GM06990 (cell line): ENCODE results near the gene CCDC188.

ENCODE experiments used
- DNase-seq: peaks from one replicate; pipeline ENCODE4 v3.0.0-alpha.2; 2011; ENCODE audit not compliant: insufficient read length; ENCODE audit errors: extremely low read depth
- H3K27me3 ChIP-seq: replicated peaks from 2 replicates; pipeline ENCODE4 v1.6.0; 2011; ENCODE audit warnings: low read length; ENCODE audit not compliant: control insufficient read depth, insufficient read depth
- H3K36me3 ChIP-seq: 2 replicates; pipeline ENCODE4 v1.5.1; 2011; ENCODE audit warnings: low read length; ENCODE audit not compliant: control insufficient read depth, insufficient read depth
- H3K4me3 ChIP-seq: replicated peaks from 2 replicates; pipeline ENCODE4 v1.5.1; 2011; ENCODE audit warnings: low read depth, mild to moderate bottlenecking, control low read depth, low read length
- TF ChIP-seq, protein P1 (sequence below): IDR thresholded peaks from 2 replicates; pipeline ENCODE4 v1.5.1; 2011; ENCODE audit warnings: low read length, control low read depth, mild to moderate bottlenecking, inconsistent platforms; ENCODE audit not compliant: insufficient read depth, poor library complexity, severe bottlenecking

Gene CCDC188

DNA sequence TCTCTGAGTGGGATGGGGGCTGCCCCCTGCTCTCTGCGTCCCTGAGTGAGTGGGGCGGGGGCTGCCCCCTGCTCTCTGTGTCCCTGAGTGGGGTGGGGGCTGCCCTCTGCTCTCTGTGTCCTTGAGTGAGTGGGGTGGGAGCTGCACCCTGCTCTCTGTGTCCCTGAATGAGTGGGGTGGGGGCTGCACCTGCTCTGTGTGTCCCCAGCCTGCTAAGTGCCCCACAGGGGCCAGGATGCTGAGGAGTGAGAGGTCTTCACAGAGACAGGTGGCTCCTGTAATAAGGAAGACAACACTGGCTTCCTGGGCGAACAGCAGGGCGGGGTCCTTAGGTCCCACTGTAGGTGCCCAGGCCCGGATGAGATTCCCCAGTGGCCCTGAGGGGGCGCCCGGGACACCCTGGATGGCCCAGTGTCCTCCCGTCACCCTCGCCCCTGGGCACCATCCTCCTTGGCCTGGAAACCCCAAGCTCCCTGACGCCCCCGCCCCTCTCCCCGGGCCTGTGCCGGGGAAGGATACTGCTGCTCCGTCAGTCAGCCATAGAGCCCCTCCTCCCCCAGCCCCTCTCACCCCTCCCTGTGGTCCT lies 3.8 kb upstream of the CCDC188 start:
- DNase-seq = no peak
- Histone ChIP-seq H3K4me3 (no peak overlapping the region), H3K36me3 (no peaks in the 10 kb centered on the region), H3K27me3 (no peaks in the 10 kb centered on the region; the same call in 1 of the 2 replicates)
- TF ChIP-seq, protein P1, sequence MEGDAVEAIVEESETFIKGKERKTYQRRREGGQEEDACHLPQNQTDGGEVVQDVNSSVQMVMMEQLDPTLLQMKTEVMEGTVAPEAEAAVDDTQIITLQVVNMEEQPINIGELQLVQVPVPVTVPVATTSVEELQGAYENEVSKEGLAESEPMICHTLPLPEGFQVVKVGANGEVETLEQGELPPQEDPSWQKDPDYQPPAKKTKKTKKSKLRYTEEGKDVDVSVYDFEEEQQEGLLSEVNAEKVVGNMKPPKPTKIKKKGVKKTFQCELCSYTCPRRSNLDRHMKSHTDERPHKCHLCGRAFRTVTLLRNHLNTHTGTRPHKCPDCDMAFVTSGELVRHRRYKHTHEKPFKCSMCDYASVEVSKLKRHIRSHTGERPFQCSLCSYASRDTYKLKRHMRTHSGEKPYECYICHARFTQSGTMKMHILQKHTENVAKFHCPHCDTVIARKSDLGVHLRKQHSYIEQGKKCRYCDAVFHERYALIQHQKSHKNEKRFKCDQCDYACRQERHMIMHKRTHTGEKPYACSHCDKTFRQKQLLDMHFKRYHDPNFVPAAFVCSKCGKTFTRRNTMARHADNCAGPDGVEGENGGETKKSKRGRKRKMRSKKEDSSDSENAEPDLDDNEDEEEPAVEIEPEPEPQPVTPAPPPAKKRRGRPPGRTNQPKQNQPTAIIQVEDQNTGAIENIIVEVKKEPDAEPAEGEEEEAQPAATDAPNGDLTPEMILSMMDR = peak; percentile 13

DNA sequence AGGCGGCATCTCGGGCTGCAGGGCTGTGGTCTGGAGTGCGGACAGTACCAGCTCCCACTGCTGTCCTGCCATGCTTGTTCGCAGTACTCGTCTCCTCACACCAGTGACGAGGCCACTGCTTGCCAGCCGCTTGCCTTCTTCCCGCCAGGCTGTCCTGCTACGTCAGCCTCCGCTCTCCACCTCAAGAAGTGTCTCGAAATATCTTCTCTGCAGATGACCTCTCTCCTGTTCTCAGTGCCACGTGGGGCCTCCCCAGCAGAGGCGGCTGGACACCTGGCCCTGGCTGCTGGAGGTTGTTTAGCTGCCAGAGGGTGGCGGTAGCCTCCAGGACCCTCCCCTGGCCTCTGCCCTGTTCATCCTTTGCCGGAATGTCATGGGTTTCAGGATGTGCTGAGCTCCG lies 3.1 kb upstream of the CCDC188 start:
- Histone ChIP-seq H3K27me3 (no peaks in the 10 kb centered on the region; the same call in 1 of the 2 replicates), H3K36me3 (no peaks in the 10 kb centered on the region), H3K4me3 (no peak overlapping the region)
- TF ChIP-seq, protein P1 = no peak
- no peak for DNase-seq

DNA sequence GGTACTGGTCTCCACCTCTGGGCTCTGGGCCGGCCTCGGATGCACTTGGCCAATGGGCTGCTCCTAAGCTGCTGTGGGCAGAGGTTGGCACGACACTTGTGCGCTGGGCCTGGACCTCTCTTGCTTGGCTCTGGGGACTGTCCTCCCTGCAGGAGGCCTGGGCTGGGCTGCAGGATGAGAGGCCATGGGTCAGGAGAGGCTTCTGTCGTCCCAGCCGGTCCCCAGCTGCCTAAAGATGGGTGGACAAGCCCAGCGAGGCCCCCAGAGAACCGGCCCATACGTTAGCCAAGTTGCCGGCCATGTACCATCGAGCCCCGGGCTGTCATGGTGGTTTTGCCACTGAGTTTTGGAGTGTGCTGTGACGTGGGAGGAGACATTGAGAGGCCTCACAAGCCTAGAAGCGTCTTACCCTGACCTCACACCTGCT lies 1.6 kb upstream of the CCDC188 start:
- Histone ChIP-seq H3K36me3 (no peaks in the 10 kb centered on the region), H3K4me3 (no peak overlapping the region), H3K27me3 (no peaks in the 10 kb centered on the region)
- TF ChIP-seq, protein P1 = no peak
- DNase-seq = no peak

DNA sequence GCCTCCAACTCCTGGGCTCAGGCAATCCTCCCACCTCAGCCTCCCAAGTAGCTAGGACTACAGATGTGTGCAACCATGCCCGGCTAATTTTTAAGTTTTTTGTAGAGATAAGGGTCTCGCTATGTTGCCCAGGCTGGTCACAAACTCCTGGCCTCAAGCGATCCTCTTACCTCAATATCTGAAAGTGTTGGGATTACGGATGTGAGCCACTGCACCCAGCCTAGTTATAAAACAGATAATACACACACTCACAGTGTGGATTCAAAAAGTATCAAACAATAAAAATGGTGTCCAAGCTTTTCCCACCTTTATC lies 377 bp upstream of the CCDC188 start:
- Histone ChIP-seq H3K36me3 (no peaks in the 10 kb centered on the region), H3K27me3 (no peaks in the 10 kb centered on the region), H3K4me3 (no peak overlapping the region)
- TF ChIP-seq, protein P1 = no peak
- DNase-seq = no peak

DNA sequence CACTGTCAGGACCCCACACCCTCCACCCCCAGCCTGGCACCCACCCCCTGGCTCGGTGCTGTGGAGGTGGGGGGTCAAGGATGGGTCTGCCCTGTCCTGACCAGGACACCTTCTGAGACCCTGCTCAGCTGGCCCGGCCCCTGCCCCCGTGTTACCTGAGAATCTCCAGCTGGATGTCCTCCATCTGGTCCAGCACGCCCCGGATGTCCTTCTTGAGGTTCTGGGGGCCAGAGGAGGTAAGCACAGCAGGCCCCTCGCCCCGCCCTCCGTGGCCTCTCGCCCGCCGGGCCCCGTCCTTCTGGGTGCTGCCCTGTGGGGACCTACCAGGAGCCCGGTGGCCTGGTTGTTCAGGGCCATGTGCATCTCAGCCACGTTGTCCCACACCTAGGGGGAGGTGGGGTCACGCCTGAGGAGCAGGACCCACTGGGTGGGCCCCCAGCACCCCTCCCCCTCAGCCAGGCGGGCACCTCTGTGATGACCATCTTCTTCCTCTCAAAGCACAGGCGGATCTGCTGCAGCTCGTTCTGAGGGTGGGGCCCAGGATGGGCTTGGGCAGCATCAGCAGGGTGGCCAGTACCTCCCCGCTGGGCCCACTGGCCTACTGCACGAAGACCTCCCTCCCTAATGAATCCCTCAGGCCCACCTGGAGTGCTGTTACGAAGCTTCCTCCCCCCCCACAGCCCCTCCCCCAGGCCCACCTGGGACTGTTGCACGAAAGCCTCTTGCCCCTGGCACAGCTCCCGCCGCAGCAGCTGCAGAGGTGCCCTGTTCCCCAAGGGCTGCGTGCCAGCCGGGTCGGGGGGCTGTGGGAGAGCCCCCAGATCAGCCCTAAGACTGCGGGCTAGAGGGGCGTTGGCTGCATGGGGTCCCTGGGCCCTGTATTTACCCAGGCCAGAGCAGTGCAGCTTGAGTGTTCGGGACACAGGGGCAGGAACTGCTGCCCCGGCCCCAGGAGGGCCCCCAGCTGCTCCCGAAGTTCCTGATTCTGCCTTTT lies 1.3 kb downstream of the CCDC188 start:
- H3K36me3 ChIP-seq = no peaks in the 10 kb centered on the region
- H3K4me3 ChIP-seq = no peak overlapping the region
- no peak for DNase-seq
- no peaks in the 10 kb centered on the region for H3K27me3 ChIP-seq
- TF ChIP-seq, protein P1 = no peak
